SK-N-SH treated with all-trans-retinoic acid at 6 μM for 48 hours (cell line): Measurements from ENCODE around the gene MECR.

ENCODE experiments used
- BACH2 ChIP-seq: fragments of 250-450 bp; sonication (Bioruptor Pico); IDR thresholded peaks from 2 replicates; pipeline ENCODE4 v1.9.0; 2021; ENCODE audit warnings: mild to moderate bottlenecking, borderline replicate concordance
- CREB5 ChIP-seq: fragments of 250-450 bp; sonication (Bioruptor Pico); IDR thresholded peaks from 2 replicates; pipeline ENCODE4 v1.5.1; 2020; ENCODE audit warnings: low read depth, mild to moderate bottlenecking, moderate library complexity
- CSDC2 ChIP-seq: fragments of 250-450 bp; sonication (Bioruptor Pico); IDR thresholded peaks from 2 replicates; pipeline ENCODE4 v1.5.0; 2020; ENCODE audit warnings: mild to moderate bottlenecking, moderate library complexity
- ESRRG ChIP-seq: fragments of 250-450 bp; sonication (Bioruptor Pico); IDR thresholded peaks from 2 replicates; pipeline ENCODE4 v1.6.1; 2021; ENCODE audit warnings: mild to moderate bottlenecking
- OSR1 ChIP-seq: fragments of 250-450 bp; sonication (Bioruptor Pico); IDR thresholded peaks from 2 replicates; pipeline ENCODE4 v1.8.0; 2022; ENCODE audit warnings: moderate library complexity, mild to moderate bottlenecking, inconsistent platforms
- PPARA ChIP-seq: fragments of 250-450 bp; sonication (Bioruptor Pico); IDR thresholded peaks from 2 replicates; pipeline ENCODE4 v1.5.0; 2020; ENCODE audit warnings: mild to moderate bottlenecking, borderline replicate concordance
- RARB ChIP-seq: fragments of 250-450 bp; sonication (Bioruptor Pico); IDR thresholded peaks from 2 replicates; pipeline ENCODE4 v1.8.0; 2021; ENCODE audit warnings: mild to moderate bottlenecking, moderate library complexity
- SNAI2 ChIP-seq: fragments of 250-450 bp; sonication (Bioruptor Pico); IDR thresholded peaks from 2 replicates; pipeline ENCODE4 v1.5.0; 2020; ENCODE audit warnings: mild to moderate bottlenecking, moderate library complexity
- TOX ChIP-seq: fragments of 250-450 bp; sonication (Bioruptor Pico); IDR thresholded peaks from 2 replicates; pipeline ENCODE4 v1.8.0; 2021; ENCODE audit warnings: mild to moderate bottlenecking, moderate library complexity, borderline replicate concordance
- ZFP30 ChIP-seq: fragments of 450-650 bp; formaldehyde crosslinking; IDR thresholded peaks from 2 replicates; pipeline ENCODE4 v1.5.0; 2022; ENCODE audit warnings: mild to moderate bottlenecking, moderate library complexity

- TF ChIP-seq RARB (CRISPR knock-in tag), result no peak
- no peak for TF ChIP-seq TOX (CRISPR knock-in tag)
- TF ChIP-seq SNAI2 (CRISPR knock-in tag), result no peak
- TF ChIP-seq ZFP30, result no peak
- TF ChIP-seq BACH2, result no peak
- TF ChIP-seq OSR1 (CRISPR knock-in tag), result no peak
- no peak for TF ChIP-seq ESRRG (CRISPR knock-in tag)
- TF ChIP-seq CSDC2, result no peak
- TF ChIP-seq PPARA (CRISPR knock-in tag), result no peak
- no peak for TF ChIP-seq CREB5 (CRISPR knock-in tag)
Observed at GRCh38 chr1:29211086-29212030, 19.4 kb downstream of the MECR start.
